ENCODE data around the gene PCBP1. TPM values are rescaled to one million over a fixed set of nuclear protein-coding genes. Genes with fewer than 3 reads are reported as not detected.
A peak's percentile ranks its signal among the peaks of the same experiment; 100 is the strongest.
"Not testable (repeated sequence)": the region's sequence is repeated elsewhere in the genome, so short reads cannot be mapped to it uniquely, and the experiment has no call there.

Gene PCBP1
- total RNA-seq, 1 experiment from 2014 or later, result 135 TPM

DNA sequence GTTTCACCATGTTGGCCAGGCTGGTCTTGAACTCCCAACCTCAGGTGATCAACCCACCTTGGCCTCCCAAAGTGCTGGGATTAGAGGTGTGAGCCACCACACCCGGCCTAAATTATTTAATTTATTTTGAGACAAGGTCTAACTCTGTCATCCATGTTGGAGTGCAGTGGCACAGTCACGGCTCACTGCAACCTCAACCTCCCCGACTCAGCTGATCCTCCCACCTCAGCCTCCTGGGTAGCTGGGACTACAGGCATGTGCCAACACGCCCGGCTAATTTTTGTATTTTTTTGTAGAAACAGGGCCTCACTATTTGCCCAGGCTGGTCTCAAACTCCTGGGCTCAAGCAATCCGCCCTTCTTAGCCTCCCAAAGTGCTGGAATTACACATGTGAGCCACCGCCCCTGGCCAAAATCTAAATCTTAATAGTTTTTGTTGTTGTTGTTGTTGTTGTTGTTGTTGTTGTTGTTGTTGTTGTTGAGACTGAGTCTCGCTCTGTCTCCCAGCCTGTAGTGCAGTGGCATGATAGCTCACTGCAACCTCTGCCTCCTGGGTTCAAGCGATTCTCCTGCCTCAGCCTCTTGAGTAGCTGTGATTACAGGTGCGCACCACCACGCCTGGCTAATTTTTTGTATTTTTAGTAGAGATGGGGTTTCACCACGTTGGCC, 5.4 kb downstream of the PCBP1 start:
- in situ Hi-C loops (cut with HindIII; ENCODE audit: low pct_unique_long_range_greater_than_20kb, low sequenced_read_pairs), result not testable (repeated sequence)

DNA sequence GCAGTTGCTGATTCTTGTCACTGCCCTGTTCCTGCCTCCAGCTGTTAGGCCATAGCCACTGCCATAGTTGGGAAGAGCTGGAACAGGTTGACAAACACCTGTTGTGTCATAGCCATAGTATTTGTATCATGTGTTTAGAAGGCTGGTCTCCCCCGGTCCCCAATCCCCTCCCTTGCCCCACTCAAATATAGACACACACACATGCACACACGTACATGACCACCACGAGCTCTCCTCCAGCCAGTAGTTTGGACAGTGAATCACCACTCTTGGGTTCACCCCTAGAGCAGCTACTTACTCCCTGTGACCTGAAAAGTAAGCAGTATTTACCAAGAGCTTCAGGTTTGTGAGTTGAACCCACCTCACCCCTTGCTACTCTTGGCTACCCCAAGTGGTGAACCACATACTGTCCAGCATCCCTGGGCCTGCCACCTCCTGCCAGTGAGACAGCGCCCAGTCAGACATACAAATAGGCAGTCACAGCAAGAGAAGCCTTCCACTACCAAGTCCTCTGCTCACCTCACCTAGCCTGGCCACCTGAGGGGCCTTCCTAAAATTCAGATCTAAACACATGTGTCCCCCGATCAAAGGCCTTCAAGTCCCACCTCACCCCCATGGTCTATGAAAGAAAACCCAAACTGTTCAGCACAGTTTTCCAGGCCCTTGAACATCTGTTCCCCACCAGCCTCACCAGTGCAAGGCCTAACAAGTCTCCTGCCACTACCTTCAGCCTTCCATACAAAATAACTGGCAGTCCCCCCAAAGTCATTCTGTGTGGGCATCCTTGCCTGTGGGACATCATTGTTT, 7.1 kb downstream of the PCBP1 start:
- DNase-seq (ENCODE audit: low read depth), result no peak
- in situ Hi-C loops (cut with HindIII; ENCODE audit: low pct_unique_long_range_greater_than_20kb, low sequenced_read_pairs), result no loop called here

More for the DNA sequence above, 5.4 kb downstream of the PCBP1 start:
- not testable (repeated sequence) for DNase-seq (ENCODE audit: low read depth)

DNA sequence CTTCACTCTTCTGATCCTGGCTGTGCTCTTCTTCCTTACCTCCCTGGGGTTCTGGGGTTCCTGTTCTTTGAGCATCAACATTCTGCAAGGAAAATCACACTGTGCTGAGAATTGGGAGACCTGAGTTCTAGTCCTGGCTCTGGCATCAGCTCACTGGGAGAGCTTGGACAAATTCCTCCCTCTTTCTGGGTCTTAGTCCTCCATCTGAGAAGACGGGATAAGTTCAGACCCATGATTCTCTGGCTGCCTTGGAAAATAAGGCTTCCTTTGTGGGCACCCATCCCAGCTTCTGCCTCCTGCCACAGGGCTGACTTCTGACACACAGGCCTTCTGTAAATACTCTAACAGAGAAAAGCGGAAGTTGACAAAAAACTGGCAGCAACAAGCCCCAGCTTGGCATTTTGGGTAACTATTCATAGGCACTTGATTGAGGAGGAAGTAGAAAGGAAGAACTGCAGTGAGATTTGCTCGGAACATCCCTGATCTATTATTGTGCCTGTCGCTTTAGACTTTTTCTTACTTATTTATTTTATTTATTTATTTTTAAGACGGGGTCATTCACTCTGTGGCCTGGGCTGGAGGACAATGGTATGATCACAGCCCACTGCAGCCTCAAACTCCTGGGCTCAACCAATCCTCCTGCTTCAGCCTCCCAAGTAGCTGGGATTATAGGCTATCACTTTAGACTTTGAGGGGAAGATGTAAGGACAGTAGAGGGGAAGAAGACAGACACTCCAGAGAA, 7.9 kb downstream of the PCBP1 start:
- in situ Hi-C loops (cut with HindIII; ENCODE audit: low pct_unique_long_range_greater_than_20kb, low sequenced_read_pairs), result no loop called here
- DNase-seq (ENCODE audit: low read depth), result no peak

DNA sequence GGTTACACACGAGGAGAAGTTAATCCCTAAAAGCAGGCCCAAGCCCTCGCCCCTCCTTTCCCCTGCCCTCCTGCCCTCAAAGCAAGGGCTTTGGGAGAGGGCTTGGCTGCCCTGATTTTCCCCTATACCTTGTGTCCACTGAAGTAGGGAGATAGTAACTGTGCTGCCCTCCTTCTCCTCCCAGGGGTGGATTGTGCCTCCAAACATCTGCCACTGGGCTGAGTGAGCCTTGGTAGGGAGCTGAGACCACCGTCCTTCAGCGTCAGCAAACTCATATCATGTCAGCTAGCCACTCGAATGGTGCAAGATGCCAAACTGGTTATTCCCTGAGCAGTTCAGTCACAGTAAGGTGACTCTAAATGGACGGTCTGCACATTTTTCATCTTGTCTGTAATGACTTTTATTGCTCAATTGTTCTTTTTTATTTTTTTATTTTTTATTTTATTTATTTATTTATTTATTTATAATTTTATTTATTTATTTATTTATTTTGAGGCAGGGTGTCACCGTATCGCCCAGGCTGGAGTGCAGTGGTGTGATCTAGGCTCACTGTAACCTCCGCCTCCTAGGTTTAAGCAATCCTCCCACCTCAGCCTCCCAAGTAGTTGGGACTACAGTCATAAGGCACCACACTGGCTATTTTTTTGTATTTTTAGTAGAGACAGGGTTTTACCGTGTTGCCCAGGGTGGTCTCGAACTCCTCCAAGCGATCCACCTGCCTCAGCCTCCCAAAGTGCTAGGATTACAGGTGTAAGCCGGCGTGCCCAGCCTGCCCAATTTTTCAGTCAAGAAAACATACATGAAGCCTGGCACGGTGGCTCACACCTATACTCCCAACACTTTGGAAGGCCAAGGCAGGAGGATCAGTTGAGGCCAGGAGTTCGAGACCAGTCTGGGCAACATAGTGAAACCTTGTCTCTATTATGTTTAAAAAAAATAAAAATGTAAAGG, 8.7 kb downstream of the PCBP1 start:
- DNase-seq (ENCODE audit: low read depth), result no peak
- in situ Hi-C loops (cut with HindIII; ENCODE audit: low pct_unique_long_range_greater_than_20kb, low sequenced_read_pairs), result no loop called here

DNA sequence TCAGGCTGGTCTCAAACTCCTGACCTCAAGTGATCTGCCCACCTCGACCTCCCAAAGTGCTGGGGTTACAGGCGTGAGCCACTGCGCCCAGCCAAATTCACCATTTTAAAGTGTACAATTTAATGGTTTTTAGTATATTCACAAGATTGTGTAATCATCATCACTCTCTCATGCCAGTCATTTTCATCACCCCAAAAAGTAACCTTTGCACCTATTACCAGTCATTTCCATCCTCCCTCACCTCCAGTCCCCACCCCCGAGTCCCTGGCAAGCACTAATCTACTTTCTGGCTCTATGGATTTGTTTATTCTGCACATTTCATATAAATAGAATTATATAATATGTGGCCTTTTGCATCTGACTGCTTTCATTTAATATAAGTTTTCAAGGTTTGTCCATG, 10.8 kb downstream of the PCBP1 start:
- DNase-seq (ENCODE audit: low read depth), result no peak

DNA sequence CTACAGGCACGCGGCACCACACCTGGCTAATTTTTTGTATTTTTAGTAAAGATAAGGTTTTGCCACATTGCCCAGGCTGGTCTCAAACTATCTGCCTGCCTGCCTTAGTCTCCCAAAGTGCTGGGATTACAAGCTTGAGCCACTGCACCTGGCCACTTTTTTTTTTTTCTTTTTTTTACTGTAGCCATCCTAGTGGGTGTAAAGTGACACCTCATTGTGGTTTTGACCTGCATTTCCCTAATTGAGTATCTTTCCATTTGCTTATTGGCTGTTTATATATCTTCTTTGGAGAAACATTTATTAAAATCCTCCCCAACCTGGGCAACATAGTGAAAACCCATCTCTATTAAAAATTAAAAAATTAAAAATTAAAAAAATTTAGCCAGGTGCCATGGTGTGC, 12.0 kb downstream of the PCBP1 start:
- in situ Hi-C loops (cut with HindIII; ENCODE audit: low pct_unique_long_range_greater_than_20kb, low sequenced_read_pairs), result no loop called here
- DNase-seq (ENCODE audit: low read depth), result no peak

More for the DNA sequence above, 10.8 kb downstream of the PCBP1 start:
- in situ Hi-C loops (cut with HindIII; ENCODE audit: low pct_unique_long_range_greater_than_20kb, low sequenced_read_pairs), result no loop called here

DNA sequence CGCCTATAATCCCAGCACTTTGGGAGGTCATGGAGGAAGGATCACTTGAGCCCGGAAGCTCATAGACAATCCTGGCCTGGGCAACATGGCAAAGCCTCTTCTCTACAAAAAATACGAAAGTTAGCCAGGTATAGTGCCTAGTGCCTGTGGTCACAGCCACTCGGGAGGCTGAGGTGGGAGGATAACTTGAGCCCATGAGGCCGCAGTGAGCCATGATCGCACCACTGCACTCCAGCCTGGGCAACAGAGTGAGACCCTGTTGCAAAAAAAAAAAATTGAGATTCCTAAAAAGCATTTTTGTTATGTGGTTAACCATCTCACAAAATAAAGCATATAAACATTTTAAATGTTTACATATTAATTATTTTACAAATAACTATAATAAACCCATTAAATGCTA, 13.9 kb downstream of the PCBP1 start:
- in situ Hi-C loops (cut with HindIII; ENCODE audit: low pct_unique_long_range_greater_than_20kb, low sequenced_read_pairs), result no loop called here
- no peak for DNase-seq (ENCODE audit: low read depth)

DNA sequence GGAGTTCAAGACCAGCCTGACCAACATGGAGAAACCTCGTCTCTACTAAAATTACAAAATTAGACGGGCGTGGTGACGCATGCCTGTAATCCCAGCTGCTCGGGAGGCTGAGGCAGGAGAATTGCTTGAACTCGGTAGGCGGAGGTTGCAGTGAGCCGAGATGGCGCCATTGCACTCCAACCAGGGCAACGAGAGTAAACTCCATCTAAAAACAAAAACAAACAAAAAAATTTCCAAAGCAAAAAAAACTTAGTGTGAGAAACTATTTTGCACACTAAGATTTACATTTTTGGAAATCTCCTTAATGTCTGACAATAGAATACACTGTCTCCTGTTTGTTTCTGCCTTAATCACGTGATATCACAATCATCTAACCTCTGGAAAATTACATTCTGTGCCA, 14.4 kb downstream of the PCBP1 start:
- DNase-seq (ENCODE audit: low read depth); in situ Hi-C loops (cut with HindIII; ENCODE audit: low pct_unique_long_range_greater_than_20kb, low sequenced_read_pairs): not testable (repeated sequence)

DNA sequence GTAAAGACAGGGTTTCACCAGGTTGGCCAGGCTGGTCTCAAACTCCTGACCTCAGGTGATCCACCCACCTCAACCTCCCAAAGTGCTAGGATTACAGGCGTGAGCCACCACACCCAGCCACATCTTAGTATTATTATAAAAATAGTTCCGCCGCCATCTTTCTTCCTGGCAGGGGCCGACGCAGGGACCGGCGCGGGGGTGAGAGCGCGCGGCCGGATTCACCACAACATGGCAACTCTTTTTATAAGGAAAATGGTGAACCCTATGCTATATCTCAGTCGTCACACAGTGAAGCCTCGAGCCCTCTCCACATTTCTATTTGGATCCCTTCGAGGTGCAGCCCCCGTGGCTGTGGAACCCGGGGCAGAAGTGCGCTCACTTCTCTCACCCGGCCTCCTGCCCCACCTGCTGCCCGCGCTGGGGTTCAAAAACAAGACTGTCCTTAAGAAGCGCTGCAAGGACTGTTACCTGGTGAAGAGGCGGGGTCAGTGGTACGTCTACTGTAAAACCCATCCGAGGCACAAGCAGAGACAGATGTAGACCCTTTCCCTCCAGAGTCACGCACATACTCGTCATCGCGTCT, 15.1 kb downstream of the PCBP1 start:
- in situ Hi-C loops (cut with HindIII; ENCODE audit: low pct_unique_long_range_greater_than_20kb, low sequenced_read_pairs); DNase-seq (ENCODE audit: low read depth): not testable (repeated sequence)

DNA sequence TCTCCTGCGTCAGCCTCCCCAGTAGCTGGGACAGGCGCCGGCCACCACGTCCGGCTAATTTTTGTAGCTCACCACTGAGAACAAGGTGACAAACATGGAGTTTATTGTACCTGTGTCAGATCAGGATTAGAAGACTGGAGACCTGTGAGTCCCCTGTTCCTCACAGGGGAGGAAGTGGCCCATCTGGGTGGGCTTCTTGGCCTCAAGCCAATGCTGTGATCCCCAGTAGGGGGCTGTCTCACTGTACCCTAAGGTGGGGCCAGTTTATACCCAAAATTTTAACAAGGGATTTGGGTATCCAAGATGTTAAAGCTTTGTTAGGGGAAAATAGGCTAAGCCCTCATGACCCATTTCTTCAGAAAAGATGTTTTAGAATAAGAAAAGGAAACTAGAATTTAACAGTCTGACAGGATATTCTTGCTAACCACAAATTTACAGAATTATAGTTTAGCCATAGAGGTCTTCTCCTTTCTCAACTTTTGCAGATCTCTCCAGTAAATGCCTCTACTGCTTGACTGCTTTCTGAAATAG, 16.3 kb downstream of the PCBP1 start:
- DNase-seq (ENCODE audit: low read depth), result peak; percentile 15
- in situ Hi-C loops (cut with HindIII; ENCODE audit: low pct_unique_long_range_greater_than_20kb, low sequenced_read_pairs), result no loop called here

DNA sequence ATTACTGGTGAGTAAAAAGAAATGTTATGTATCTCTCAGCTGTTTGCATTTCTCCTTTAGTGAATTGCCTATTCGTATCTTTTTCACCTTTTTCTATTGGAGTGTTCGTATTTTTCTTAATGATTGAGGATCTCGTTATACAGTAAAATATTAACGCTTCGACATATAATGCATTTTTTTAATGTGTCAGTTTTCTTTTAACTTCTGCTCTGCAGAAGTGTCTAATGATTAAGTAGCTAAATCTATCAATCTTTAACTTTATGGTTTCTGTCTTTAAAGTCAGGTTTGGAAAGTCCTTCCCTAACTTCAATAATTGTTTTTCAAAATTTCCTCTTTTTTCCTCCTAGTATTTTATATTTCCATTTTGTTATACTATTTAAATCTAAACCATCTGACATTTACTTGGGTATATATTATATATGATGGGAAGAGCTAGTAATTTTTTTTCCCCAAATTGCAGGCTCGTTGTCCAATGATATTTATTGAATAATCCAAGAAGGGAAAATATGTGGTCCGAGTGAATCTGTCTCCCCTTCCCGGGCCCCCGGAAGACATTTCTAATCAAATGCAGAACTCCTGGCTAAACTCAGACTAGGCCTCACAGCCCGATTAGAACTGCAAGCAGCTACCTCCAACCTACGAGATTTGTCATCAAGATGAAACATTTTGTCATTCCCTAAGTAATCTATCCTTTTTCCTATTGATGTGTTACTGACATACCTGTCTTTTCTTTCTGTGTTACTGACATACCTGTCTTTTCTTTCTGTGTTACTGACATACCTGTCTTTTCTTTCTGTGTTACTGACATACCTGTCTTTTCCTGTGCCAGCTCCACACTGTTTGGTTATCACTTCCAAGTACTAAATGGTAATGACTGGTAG, 17.2 kb downstream of the PCBP1 start:
- in situ Hi-C loops (cut with HindIII; ENCODE audit: low pct_unique_long_range_greater_than_20kb, low sequenced_read_pairs), result no loop called here
- DNase-seq (ENCODE audit: low read depth), result peak; percentile 72

DNA sequence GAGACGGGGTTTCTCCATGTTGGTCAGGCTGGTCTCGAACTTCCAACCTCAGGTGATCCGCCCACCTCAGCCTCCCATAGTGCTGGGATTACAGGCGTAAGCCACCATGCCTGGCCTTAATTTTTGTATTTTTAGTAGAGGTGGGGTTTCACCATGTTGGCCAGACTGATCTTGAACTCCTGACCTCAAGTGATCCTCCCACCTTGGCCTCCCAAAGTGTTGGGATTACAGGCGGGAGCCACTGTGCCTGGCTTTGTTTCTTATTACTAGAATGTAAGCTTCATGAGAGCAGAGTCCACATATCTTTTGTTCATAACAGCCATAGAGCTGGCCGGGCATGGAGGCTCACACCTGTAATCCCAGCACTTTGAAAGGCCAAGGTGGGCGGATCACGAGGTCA, 18.9 kb downstream of the PCBP1 start:
- in situ Hi-C loops (cut with HindIII; ENCODE audit: low pct_unique_long_range_greater_than_20kb, low sequenced_read_pairs), result not testable (repeated sequence)

DNA sequence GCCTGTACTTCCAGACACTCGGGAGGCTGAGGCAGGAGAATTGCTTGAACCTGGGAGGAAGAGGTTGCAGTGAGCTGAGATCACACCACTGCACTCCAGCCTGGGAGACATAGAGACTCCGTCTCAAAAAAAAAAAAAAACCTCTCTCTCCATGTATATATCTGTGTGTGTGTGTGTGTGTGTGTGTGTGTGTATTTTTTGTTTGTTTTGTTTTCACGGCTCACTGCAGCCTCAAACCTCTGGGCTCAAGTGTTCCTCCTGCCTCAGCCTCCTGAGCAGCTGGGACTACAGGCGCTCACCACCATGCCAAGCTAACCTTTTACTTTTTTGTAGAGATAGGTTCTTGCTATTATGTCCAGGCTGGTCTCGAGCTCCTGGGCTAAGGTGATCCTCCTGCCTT, 23.1 kb downstream of the PCBP1 start:
- DNase-seq (ENCODE audit: low read depth), result peak; percentile 47
- in situ Hi-C loops (cut with HindIII; ENCODE audit: low pct_unique_long_range_greater_than_20kb, low sequenced_read_pairs), result not testable (repeated sequence)

More for the DNA sequence above, 18.9 kb downstream of the PCBP1 start:
- DNase-seq (ENCODE audit: low read depth), result not testable (repeated sequence)

DNA sequence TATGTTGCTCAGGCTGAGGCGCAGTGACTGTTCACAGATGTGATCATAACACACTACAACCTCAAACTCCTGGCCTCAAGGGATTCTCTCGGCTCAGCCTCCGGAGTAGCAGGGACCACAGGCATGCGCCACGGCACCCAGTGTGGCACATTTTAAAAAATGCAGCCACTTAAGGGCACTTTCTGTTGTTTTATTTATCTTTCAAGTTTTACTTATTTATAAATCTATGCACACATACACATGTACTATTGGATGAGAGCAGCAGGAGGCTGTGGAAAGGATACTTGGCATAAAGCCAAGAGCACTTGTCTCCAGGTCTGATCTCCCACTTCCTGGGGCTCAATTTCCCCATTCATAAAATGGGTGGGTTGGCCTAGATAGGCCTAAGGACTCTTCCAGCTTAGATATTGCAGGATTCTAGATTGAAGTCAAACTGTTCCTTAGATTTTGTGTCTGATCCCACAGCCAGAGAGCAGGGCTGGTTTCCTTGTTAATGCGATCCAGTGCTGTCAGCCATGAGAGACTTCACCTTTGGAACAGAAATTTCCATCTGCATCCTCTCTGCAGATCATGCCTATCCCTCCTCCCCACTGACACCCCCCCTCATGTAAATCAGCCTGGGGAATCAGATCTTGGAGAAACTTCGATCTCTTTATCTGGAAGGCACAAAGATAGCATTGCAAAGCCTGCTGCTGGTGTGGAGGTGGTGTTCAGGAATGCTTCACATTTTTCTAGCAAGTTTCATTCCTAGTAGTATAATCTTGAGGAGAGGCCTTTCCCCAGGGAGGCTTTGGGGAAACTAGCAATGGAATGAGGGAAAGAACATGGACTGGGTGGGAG, 24.7 kb downstream of the PCBP1 start:
- in situ Hi-C loops (cut with HindIII; ENCODE audit: low pct_unique_long_range_greater_than_20kb, low sequenced_read_pairs), result no loop called here
- peak; percentile 64 for DNase-seq (ENCODE audit: low read depth)

DNA sequence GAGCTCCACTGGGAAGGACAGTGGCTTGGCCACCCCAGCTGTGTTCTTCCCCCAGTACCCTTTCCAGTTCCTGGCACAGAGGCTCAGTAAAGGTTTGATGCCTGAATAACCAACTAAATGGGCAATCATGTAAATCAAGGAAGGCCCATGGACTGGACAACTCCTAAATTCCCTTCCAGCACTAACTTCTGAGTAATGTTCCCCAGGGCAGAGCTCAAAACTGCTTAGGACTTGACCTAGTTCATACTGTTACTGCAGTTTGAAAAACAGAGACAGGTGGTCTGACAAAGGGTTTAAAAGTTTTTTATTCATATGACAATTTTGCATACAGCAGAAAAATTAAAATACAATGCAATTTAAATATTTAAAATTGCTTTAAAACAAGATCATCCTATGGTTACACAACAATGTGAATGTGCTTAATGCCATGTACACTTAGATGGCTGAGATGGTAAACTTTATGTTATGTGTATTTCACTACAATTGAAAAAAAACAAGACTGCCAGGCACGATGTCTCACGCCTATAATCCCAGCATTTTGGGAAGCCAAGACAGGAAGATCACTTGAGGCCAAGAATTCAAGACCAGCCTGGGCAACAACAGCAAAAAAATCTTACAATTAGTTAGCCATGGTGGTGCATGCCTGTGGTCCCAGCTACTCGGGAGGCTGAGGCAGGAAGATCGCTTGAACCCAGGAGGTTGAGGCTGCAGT, 26.2 kb downstream of the PCBP1 start:
- no peak for DNase-seq (ENCODE audit: low read depth)
- in situ Hi-C loops (cut with HindIII; ENCODE audit: low pct_unique_long_range_greater_than_20kb, low sequenced_read_pairs), result no loop called here

Data from Caki2 (cell line).